GM23338 (cell line): ENCODE results near the gene EFNB3. TPM values are rescaled to one million over a fixed set of nuclear protein-coding genes. Genes with fewer than 3 reads are reported as not detected.

ENCODE experiments used
- ATAC-seq: fragments of 200-7000 bp; cut with Tn5 transposase; 3 replicates; pipeline ENCODE4 v1.9.1; 2020
- DNase-seq: peaks from one replicate; pipeline ENCODE4 v3.0.0-alpha.2; 2015; ENCODE audit warnings: low spot score
- H2AFZ ChIP-seq: fragments of 200-600 bp; sonication (generic); 2 replicates; pipeline ENCODE4 v1.8.0; 2016; ENCODE audit warnings: antibody characterized with exemption, mild to moderate bottlenecking, moderate library complexity
- H3F3A ChIP-seq: fragments of 200-600 bp; sonication (generic); replicated peaks from 2 replicates; pipeline ENCODE4 v1.8.0; 2017; ENCODE audit warnings: antibody characterized with exemption, mixed run types, low read depth
- H3K27ac ChIP-seq: fragments of 200-600 bp; sonication (generic); 2 replicates; pipeline ENCODE4 v1.6.1; 2016; ENCODE audit warnings: low read depth
- H3K27me3 ChIP-seq: fragments of 200-600 bp; sonication (generic); 2 replicates; pipeline ENCODE4 v1.8.0; 2016; ENCODE audit warnings: mild to moderate bottlenecking, mixed run types, moderate library complexity; ENCODE audit not compliant: insufficient read depth
- H3K36me3 ChIP-seq: fragments of 200-600 bp; sonication (generic); 2 replicates; pipeline ENCODE4 v1.8.0; 2016; ENCODE audit warnings: mild to moderate bottlenecking; ENCODE audit not compliant: insufficient read depth
- H3K4me1 ChIP-seq: fragments of 200-600 bp; sonication (generic); 2 replicates; pipeline ENCODE4 v1.8.0; 2016; ENCODE audit warnings: mild to moderate bottlenecking, moderate library complexity; ENCODE audit not compliant: insufficient read depth
- H3K4me2 ChIP-seq: fragments of 200-600 bp; sonication (generic); 2 replicates; pipeline ENCODE4 v1.7.1; 2017; ENCODE audit warnings: mixed run types
- H3K4me3 ChIP-seq: fragments of 200-600 bp; sonication (generic); 2 replicates; pipeline ENCODE4 v1.6.1; 2016; ENCODE audit warnings: mixed run types
- H3K79me2 ChIP-seq: fragments of 200-600 bp; sonication (generic); replicated peaks from 2 replicates; pipeline ENCODE4 v1.8.0; 2017; ENCODE audit warnings: mild to moderate bottlenecking; ENCODE audit not compliant: insufficient read depth
- H3K9me2 ChIP-seq: fragments of 200-600 bp; sonication (generic); 2 replicates; pipeline ENCODE4 v1.8.0; 2017; ENCODE audit not compliant: insufficient read depth
- H4K20me1 ChIP-seq: fragments of 200-600 bp; sonication (generic); replicated peaks from 2 replicates; pipeline ENCODE4 v1.8.0; 2017; ENCODE audit warnings: mild to moderate bottlenecking; ENCODE audit not compliant: insufficient read depth
- H3K27ac Mint-ChIP-seq: 2 replicates; pipeline ENCODE4 v1.8.0; 2020; ENCODE audit warnings: inconsistent platforms, mild to moderate bottlenecking, moderate library complexity, mixed read lengths
- H3K27me3 Mint-ChIP-seq: 3 replicates; pipeline ENCODE4 v1.8.0; 2022; ENCODE audit warnings: low read depth, mild to moderate bottlenecking, moderate library complexity, mixed read lengths, inconsistent platforms; ENCODE audit not compliant: insufficient read depth, poor library complexity
- H3K36me3 Mint-ChIP-seq: 3 replicates; pipeline ENCODE4 v1.8.0; 2021; ENCODE audit warnings: low read depth, mild to moderate bottlenecking, inconsistent platforms, moderate library complexity, mixed read lengths
- H3K4me1 Mint-ChIP-seq: 3 replicates; pipeline ENCODE4 v1.8.0; 2020; ENCODE audit warnings: mild to moderate bottlenecking, inconsistent platforms, mixed read lengths
- H3K4me3 Mint-ChIP-seq: 3 replicates; pipeline ENCODE4 v1.8.0; 2021; ENCODE audit warnings: moderate library complexity, mild to moderate bottlenecking, inconsistent platforms, mixed read lengths
- H3K9me3 Mint-ChIP-seq: 3 replicates; pipeline ENCODE4 v1.8.0; 2020; ENCODE audit warnings: moderate library complexity, mild to moderate bottlenecking, inconsistent platforms, mixed read lengths
- CREB1 ChIP-seq: fragments of 250-450 bp; sonication (Bioruptor Pico); IDR thresholded peaks from 2 replicates; pipeline ENCODE4 v1.5.0; 2020; ENCODE audit warnings: low read depth, mild to moderate bottlenecking, moderate library complexity
- JUNB ChIP-seq: IDR thresholded peaks from one replicate; pipeline ENCODE4 v1.6.1; 2016; ENCODE audit warnings: antibody characterized with exemption; ENCODE audit not compliant: unreplicated experiment
- POLR2AphosphoS5 ChIP-seq: IDR thresholded peaks from 2 replicates; pipeline ENCODE4 v1.6.1; 2016; ENCODE audit warnings: antibody characterized with exemption, low read depth
- ZNF114 ChIP-seq: fragments of 250-450 bp; sonication (Bioruptor Pico); IDR thresholded peaks from 2 replicates; pipeline ENCODE4 v1.5.0; 2020; ENCODE audit warnings: mild to moderate bottlenecking, moderate library complexity
- polyA plus RNA-seq: library from polyadenylated mRNA; unstranded; fragments of >200 nt; fragmentation: Nextera tagmentation; extraction: Ambion mirVana; gene quantifications from 2 replicates; pipeline ENCODE4 v1.2.1, GENCODE V29; 2016
- total RNA-seq: library from RNA; depleted of rRNA; stranded (reverse); fragments of >200 nt; shearing (Covaris generic); gene quantifications from 2 replicates; pipeline ENCODE4 v1.2.3, GENCODE V29; 2014
- TF ChIP-seq, protein P1 (sequence below): IDR thresholded peaks from 2 replicates; pipeline ENCODE4 v1.6.1; 2016; ENCODE audit warnings: antibody characterized with exemption
- TF ChIP-seq, protein P2 (sequence below): fragments of 250-450 bp; sonication (Bioruptor Pico); IDR thresholded peaks from 2 replicates; pipeline ENCODE4 v1.5.0; 2020; ENCODE audit warnings: mild to moderate bottlenecking, moderate library complexity
- TF ChIP-seq, protein P3 (sequence below), 2 experiments: fragments of 200-600 bp in 1 of 2; sonication (generic) in 1 of 2; conservative IDR thresholded peaks; 2 replicates each; pipeline versions ENCODE4 v1.5.1 to v1.6.1; 2016 to 2017; ENCODE audit warnings: antibody characterized with exemption in 2 of 2, low read depth in 2 of 2, mild to moderate bottlenecking in 2 of 2, moderate library complexity in 1 of 2

The EFNB3 gene
- total and polyA plus RNA-seq, 2 experiments from 2014 or later: 4.2 to 11.5 TPM

DNA sequence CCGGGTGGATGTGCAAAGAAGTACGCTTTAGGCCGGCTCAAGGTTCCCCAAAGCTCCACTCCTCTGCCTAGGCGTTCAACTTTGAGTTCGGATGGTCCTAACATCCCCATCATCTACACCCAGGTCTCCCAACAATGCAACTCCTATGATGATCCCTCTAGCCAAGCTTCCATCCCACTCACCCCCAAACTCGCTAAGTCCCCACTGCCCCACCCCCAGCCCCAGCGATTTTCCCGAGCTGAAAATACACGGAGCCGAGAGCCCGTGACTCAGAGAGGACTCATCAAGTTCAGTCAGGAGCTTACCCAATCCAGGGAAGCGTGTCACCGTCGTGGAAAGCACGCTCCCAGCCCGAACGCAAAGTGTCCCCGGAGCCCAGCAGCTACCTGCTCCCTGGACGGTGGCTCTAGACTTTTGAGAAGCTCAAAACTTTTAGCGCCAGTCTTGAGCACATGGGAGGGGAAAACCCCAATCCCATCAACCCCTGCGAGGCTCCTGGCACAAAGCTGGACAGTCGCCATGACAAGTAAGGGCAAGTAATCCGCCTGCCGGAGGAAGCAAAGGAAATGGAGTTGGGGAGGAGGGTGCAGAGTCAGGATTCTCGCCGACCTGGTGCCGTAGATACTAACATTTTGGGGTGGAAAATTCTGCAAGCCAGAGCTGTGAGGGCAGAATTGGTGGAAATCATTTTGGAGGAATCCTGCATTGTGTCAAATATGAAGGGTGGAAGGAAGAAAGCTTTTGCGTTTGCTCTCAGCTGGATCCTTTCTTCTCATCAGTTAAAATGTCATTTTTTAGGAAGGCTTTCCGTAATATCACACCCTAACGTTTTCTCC lies 17.7 kb upstream of the EFNB3 start, which contains the start of gene TP53:
TP53 (minus strand) TSS at position 419 of the 836 bp plus-strand sequence. CDS start 10,896 bp downstream, outside the sequence.
- Histone ChIP-seq H3K4me1 (peaks cover 20% of the 10 kb centered on the region), H3F3A (peaks cover 20% of the 10 kb centered on the region), H3K27ac (peak within 1 kb of the TSS; percentile 99), H2AFZ (peak within 1 kb of the TSS; percentile 33; the same call in 1 of the 2 replicates), H3K36me3 (no peaks in the 10 kb centered on the region), H3K4me3 (peak within 1 kb of the TSS; percentile 94), H3K4me2 (peak within 1 kb of the TSS; percentile 98), H3K27me3 (no peaks in the 10 kb centered on the region), H3K79me2 (peaks cover 60% of the 10 kb centered on the region), H3K9me2 (no peaks in the 10 kb centered on the region), H4K20me1 (peaks cover 24% of the 10 kb centered on the region)
- peak; percentile 98 for DNase-seq
- H3K27ac Mint-ChIP-seq: peak within 1 kb of the TSS; percentile 100
- H3K36me3 Mint-ChIP-seq: peaks cover 51% of the 10 kb centered on the region
- peak within 1 kb of the TSS; percentile 96 for H3K4me3 Mint-ChIP-seq
- ATAC-seq: peak; percentile 72
- H3K4me1 Mint-ChIP-seq: peaks cover 31% of the 10 kb centered on the region
- H3K27me3 Mint-ChIP-seq: peaks cover 39% of the 10 kb centered on the region
- TF ChIP-seq, protein P1, sequence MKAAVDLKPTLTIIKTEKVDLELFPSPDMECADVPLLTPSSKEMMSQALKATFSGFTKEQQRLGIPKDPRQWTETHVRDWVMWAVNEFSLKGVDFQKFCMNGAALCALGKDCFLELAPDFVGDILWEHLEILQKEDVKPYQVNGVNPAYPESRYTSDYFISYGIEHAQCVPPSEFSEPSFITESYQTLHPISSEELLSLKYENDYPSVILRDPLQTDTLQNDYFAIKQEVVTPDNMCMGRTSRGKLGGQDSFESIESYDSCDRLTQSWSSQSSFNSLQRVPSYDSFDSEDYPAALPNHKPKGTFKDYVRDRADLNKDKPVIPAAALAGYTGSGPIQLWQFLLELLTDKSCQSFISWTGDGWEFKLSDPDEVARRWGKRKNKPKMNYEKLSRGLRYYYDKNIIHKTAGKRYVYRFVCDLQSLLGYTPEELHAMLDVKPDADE: peak; percentile 94
- TF ChIP-seq ZNF114: no peak
- TF ChIP-seq, protein P2, sequence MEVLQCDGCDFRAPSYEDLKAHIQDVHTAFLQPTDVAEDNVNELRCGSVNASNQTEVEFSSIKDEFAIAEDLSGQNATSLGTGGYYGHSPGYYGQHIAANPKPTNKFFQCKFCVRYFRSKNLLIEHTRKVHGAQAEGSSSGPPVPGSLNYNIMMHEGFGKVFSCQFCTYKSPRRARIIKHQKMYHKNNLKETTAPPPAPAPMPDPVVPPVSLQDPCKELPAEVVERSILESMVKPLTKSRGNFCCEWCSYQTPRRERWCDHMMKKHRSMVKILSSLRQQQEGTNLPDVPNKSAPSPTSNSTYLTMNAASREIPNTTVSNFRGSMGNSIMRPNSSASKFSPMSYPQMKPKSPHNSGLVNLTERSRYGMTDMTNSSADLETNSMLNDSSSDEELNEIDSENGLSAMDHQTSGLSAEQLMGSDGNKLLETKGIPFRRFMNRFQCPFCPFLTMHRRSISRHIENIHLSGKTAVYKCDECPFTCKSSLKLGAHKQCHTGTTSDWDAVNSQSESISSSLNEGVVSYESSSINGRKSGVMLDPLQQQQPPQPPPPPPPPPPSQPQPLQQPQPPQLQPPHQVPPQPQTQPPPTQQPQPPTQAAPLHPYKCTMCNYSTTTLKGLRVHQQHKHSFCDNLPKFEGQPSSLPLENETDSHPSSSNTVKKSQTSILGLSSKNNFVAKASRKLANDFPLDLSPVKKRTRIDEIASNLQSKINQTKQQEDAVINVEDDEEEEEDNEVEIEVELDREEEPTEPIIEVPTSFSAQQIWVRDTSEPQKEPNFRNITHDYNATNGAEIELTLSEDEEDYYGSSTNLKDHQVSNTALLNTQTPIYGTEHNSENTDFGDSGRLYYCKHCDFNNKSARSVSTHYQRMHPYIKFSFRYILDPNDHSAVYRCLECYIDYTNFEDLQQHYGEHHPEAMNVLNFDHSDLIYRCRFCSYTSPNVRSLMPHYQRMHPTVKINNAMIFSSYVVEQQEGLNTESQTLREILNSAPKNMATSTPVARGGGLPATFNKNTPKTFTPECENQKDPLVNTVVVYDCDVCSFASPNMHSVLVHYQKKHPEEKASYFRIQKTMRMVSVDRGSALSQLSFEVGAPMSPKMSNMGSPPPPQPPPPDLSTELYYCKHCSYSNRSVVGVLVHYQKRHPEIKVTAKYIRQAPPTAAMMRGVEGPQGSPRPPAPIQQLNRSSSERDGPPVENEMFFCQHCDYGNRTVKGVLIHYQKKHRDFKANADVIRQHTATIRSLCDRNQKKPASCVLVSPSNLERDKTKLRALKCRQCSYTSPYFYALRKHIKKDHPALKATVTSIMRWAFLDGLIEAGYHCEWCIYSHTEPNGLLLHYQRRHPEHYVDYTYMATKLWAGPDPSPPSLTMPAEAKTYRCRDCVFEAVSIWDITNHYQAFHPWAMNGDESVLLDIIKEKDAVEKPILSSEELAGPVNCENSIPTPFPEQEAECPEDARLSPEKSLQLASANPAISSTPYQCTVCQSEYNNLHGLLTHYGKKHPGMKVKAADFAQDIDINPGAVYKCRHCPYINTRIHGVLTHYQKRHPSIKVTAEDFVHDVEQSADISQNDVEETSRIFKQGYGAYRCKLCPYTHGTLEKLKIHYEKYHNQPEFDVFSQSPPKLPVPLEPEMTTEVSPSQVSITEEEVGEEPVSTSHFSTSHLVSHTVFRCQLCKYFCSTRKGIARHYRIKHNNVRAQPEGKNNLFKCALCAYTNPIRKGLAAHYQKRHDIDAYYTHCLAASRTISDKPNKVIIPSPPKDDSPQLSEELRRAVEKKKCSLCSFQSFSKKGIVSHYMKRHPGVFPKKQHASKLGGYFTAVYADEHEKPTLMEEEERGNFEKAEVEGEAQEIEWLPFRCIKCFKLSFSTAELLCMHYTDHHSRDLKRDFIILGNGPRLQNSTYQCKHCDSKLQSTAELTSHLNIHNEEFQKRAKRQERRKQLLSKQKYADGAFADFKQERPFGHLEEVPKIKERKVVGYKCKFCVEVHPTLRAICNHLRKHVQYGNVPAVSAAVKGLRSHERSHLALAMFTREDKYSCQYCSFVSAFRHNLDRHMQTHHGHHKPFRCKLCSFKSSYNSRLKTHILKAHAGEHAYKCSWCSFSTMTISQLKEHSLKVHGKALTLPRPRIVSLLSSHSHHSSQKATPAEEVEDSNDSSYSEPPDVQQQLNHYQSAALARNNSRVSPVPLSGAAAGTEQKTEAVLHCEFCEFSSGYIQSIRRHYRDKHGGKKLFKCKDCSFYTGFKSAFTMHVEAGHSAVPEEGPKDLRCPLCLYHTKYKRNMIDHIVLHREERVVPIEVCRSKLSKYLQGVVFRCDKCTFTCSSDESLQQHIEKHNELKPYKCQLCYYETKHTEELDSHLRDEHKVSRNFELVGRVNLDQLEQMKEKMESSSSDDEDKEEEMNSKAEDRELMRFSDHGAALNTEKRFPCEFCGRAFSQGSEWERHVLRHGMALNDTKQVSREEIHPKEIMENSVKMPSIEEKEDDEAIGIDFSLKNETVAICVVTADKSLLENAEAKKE (CRISPR knock-in tag): no peak
- no peak for TF ChIP-seq JUNB
- TF ChIP-seq, protein P3, sequence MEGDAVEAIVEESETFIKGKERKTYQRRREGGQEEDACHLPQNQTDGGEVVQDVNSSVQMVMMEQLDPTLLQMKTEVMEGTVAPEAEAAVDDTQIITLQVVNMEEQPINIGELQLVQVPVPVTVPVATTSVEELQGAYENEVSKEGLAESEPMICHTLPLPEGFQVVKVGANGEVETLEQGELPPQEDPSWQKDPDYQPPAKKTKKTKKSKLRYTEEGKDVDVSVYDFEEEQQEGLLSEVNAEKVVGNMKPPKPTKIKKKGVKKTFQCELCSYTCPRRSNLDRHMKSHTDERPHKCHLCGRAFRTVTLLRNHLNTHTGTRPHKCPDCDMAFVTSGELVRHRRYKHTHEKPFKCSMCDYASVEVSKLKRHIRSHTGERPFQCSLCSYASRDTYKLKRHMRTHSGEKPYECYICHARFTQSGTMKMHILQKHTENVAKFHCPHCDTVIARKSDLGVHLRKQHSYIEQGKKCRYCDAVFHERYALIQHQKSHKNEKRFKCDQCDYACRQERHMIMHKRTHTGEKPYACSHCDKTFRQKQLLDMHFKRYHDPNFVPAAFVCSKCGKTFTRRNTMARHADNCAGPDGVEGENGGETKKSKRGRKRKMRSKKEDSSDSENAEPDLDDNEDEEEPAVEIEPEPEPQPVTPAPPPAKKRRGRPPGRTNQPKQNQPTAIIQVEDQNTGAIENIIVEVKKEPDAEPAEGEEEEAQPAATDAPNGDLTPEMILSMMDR (conservative IDR thresholded peaks at IDR 0.05; ENCODE audit: low read depth in 2 of 2): peak in 1 of 2 experiments; percentile 20; a peak in 1 of 4 replicates
- peak; percentile 53; the same call in 1 of the 2 replicates for TF ChIP-seq CREB1 (CRISPR knock-in tag)
- TF ChIP-seq POLR2AphosphoS5: peak; percentile 98
- no peaks in the 10 kb centered on the region; the same call in 2 of the 3 replicates for H3K9me3 Mint-ChIP-seq
